ENCODE results near the gene UBASH3A.

UBASH3A gene

DNA sequence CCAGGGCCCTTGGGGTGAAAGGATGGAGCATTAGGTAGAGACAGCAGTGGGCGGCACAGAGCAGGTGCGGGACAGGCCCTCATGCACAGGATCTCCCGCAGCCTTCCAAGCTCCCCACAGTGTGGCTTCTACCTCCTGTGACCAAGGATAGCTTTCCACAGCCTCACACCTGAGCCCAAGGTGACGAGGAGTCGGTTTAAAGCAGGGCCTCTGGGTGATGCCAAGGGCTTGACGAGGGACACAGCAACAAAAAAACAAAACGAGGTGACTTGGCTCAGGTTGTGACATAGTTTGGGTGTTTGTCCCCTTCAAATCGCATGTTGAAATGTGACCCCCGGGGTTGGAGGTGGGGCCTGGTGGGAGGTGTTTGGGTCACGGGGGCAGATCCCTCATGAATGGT is 77.0 kb downstream of the UBASH3A start:
- in situ Hi-C loops (cut with MboI; ENCODE audit: low sequenced_read_pairs) = no loop called here

DNA sequence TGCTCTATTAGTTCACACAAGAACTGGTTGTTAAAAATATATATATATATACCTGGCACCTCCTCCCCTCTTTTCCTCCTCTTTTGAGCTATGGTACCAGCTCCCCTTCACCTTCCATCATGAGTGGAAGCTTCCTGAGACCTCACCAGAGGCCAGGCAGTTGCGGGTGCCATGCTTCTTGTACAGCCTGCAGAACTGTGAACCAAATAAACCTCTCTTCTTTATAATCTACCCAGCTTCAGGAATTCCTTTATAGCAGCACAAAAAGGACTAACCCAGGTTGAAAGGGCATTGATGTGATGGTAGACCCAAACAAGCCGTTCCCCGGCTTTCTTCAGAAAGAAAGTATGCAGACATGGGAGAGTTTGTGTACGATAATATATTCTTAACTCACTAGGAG is 77.5 kb downstream of the UBASH3A start:
- in situ Hi-C loops (cut with MboI; ENCODE audit: low sequenced_read_pairs) = no loop called here

DNA sequence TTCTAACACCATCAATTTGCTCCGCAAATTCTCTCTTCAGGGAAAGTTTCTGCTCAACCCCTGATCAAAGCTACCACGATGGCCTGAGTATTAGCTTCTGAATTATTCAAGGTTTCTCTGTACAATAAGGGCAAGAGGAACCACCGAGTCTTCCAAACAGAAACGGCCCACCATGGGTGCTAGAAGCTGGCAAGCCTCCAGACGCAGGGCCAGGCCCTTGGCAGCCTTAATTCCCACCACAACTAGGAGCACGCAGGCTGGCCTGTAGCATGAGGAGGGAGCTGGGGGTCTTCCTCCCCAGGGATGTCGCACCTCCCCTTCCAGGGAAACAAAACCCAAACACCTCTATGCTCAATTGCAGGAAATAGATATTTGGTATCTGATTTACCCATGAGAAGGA is 81.3 kb downstream of the UBASH3A start:
- in situ Hi-C loops (cut with MboI; ENCODE audit: low sequenced_read_pairs) = no loop called here

- in situ Hi-C loops (cut with MboI; ENCODE audit: low sequenced_read_pairs) = no loop called here
Observed at GRCh38 chr21:42486072-42486471, 82.4 kb downstream of the UBASH3A start.

DNA sequence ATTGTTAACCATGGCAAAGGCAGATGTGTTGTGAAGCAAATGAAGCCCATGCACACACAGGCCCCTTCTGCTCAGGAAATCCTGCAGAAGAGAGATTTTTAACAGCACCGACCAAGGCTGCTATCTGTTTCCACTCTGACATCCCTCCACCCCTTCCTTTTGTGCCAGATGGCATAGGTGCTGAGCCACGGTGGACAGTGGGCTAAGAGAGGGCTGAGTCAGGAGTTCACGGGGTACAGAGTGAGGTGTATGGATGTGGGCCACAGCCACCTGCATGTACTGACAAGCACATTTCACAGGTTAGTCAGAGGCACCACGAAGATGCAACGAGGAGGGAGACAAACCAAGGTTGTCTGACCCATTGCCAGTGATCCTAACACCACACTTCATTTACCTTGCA is 82.8 kb downstream of the UBASH3A start:
- in situ Hi-C loops (cut with MboI; ENCODE audit: low sequenced_read_pairs) = no loop called here

DNA sequence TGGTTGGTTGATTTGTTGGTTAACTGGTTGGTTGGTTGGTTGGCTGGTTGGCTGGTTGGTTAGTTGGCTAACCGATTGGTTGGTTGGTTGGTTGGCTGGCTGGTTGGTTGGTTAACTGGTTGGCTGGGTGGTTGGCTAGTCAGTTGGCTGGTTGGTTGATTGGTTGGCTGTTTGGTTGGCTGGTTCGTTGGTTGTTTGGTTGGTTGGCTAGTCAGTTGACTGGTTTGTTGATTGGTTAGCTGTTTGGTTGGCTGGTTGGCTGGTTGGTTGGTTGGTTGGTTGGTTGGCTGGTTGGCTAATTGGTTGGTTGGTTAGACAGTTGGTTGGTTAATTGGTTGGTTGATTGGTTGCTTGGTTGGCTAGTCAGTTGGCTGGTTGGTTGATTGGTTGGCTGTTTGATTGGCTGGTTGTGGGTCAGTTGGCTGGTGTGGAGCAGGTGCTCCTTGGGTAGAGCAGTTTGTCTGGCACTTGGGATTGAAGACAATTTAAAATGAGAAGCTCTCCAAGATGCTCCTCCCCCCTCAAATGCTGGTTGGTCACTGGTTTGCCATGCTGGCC is 85.4 kb downstream of the UBASH3A start:
- in situ Hi-C loops (cut with MboI; ENCODE audit: low sequenced_read_pairs) = no loop called here

GRCh38 chr21:42489991-42490390 is 86.3 kb downstream of the UBASH3A start:
- in situ Hi-C loops (cut with MboI; ENCODE audit: low sequenced_read_pairs) = no loop called here

DNA sequence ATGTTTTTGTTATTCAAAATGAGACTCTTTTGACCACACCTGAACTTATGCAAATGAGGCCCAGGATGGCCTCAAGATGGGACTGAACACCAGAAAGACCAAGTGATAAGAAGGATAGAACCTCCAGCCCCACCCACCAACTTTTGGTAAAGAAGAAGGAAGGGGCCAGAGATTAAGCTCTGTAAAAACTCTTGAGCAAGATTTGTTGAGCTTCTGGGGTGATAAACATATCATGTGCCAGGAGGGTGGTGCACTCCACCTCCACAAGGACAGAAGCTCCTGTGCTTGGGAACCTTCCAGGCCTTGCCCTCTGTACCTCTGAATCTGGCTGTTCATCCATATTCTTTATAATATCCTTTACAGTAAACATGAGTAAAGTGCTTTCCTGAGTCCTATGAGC is 87.0 kb downstream of the UBASH3A start:
- in situ Hi-C loops (cut with MboI; ENCODE audit: low sequenced_read_pairs) = no loop called here

DNA sequence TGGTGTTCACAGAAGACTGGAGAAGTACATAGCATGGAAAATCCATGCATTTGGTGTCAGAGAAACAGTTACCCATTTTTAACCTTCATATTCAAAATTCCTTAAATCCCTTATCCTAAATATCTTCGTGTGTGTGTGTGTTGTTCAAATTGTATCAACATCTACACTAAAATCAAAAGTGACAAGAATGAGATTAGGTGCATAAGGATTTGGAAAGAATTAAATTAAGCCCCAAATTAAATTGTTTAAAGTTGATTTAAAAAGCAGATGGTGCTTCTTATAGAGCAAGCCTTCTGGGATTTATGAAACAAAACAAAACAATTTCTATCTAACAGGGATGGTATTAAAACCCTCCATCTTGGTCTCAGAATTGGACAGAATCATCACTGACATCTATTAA is 87.6 kb downstream of the UBASH3A start:
- in situ Hi-C loops (cut with MboI; ENCODE audit: low sequenced_read_pairs) = no loop called here

GRCh38 chr21:42492201-42492600 is 88.5 kb downstream of the UBASH3A start:
- in situ Hi-C loops (cut with MboI; ENCODE audit: low sequenced_read_pairs) = no loop called here

DNA sequence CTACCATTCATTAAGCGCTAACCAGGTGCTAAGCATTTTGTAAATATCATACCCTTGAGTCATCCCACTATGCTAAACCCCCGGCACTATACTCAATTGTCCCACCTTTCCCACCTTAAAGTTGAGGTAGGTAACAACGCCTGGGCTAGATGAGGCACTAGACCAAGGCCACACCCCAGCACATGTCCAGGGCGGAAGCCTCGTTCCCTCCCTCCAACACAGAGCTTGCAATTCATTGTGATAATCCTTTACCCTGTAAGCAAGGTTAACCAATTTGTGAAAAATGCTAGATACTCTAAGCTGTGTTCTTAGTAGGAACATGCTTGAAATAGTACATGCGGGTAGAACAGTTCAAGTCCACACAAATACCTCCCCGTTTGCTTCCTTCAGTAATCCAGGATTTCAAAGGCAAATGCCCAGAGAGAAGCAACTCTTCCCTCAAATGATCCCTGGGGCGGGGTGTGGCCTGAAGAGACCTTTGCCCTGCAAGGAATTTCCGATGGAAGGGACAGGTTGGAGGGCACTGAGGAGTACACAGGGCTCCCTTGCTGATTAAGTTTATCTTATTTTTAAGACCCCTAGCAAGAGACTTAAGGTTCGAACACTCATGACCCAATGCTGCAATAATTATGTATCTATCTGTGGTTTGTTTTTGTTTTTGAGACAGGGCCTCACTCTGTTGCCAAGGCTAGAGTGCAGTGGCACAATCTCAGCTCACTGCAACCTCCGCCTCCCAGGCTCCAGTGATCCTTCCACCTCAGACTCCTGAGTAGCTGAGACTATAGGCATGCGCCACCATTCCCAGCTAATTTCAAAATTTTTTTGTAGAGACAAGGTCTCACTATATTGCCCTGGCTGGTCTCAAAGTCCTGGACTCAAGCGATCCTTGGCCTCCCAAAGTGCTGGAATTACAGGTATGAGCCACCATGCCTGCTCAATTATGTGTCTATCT is 89.7 kb downstream of the UBASH3A start:
- in situ Hi-C loops (cut with MboI; ENCODE audit: low sequenced_read_pairs) = no loop called here

DNA sequence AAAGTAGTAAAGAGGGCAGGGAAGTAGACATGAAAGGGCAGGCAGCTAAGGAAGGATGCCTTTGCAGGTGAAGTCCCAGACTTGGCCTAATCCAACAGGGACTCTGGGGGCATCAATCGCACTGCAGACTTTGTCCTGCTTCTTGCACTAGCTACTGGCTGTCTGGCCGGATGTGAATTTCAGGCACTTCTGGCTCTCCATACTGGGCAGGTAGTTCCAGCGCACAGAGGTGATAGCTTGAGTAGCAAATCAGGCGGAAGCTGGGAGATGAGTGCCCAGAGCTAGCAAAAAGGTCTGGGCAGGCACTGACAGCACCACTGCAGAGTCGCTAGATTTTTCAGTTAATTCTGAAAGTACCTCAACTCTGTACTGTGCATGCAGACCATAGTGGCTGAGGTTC is 91.3 kb downstream of the UBASH3A start:
- in situ Hi-C loops (cut with MboI; ENCODE audit: low sequenced_read_pairs) = no loop called here

DNA sequence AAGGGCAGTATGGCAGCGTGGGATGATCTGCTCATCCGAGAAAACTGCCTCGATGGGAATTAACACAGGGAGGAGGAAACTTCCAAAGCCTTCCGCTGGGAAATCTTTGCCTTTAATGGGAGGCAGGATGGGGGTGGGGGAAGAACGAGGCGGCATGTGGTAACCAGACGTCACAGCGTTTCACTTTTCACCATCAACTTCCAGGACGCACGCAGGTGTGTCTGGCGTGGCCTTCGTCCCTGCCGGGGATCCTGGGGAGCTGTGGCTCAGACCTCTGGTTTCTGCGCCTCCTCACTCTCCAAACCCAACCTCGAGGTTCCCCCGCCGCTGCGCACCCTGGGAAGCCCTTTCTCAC is 92.0 kb downstream of the UBASH3A start:
- in situ Hi-C loops (cut with MboI; ENCODE audit: low sequenced_read_pairs) = no loop called here

- in situ Hi-C loops (cut with MboI; ENCODE audit: low sequenced_read_pairs) = no loop called here
Observed at GRCh38 chr21:42496120-42496838, 92.6 kb downstream of the UBASH3A start, which contains the start of gene RSPH1. TSS of gene RSPH1 (minus strand) at chr21:42496224. CDS start at chr21:42496186, 38 bp downstream.

- in situ Hi-C loops (cut with MboI; ENCODE audit: low sequenced_read_pairs) = no loop called here
Observed at GRCh38 chr21:42496839-42497202, 93.1 kb downstream of the UBASH3A start.
